GM19238 (cell line): ENCODE data around the gene EOLA1.
"Not testable (repeated sequence)": the region's sequence is repeated elsewhere in the genome, so short reads cannot be mapped to it uniquely, and the experiment has no call there.

Source experiments
- DNase-seq: peaks from one replicate; pipeline ENCODE4 v3.0.0; 2011; ENCODE audit warnings: low spot score; ENCODE audit not compliant: insufficient read length

The EOLA1 gene

DNA sequence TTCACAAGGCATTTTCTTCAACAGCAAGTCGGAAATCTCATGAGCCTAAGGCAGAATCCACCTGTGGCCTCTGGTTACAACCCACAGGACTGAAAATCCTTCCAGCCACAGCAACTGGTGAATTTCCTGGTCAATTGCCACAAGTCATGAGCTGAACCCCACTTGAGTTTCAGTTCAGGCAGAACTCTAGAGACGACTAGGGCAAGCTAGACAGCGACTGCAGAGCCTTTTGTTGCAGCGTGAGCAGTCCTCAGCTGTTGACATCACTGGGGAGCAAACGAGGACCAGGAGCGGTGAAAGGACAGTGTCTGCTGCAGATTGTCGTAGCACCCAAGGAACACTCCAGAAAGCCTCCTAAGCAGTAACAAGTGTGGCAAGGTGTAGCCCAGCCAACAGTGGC lies 55.1 kb downstream of the EOLA1 start:
- not testable (repeated sequence) for DNase-seq
